ENCODE measurements around the gene CLEC4D.

CLEC4D gene

DNA sequence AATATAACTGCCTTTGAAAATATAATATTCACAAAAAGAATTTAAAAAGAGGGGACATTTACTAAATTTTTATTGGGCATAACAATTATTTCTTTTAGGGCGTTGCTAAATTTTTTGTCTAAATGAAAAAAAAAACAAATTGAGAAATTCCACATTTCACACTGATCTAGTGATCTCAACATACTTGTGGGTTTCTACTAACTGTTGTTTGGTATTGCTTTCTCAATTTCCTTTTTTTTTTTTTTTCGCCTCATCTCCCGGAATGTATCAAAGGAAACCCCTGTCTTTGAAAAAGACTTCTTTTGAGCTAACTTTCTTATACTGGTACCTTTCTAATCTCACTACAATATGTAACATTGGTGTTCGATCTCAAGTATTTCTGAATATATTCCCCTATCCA, at the start of gene CLEC4D:
Gene CLEC4D, plus strand, starts transcription at position 248 of the 400 bp plus-strand sequence. CDS start 230 bp downstream, outside the sequence.
- TF ChIP-seq GATA3 (IDR thresholded peaks at IDR 0.05; ENCODE audit: low read depth, low read length), result no peak
- TF ChIP-seq GATA2 (IDR thresholded peaks at IDR 0.05; ENCODE audit: low read depth, low read length), result no peak

- TF ChIP-seq GATA3 (IDR thresholded peaks at IDR 0.05; ENCODE audit: low read depth, low read length), result no peak
- TF ChIP-seq GATA2 (IDR thresholded peaks at IDR 0.05; ENCODE audit: low read depth, low read length), result no peak
These were observed 47.9 kb upstream of the CLEC4D start for GRCh38 chr12:8465301-8465996.

DNA sequence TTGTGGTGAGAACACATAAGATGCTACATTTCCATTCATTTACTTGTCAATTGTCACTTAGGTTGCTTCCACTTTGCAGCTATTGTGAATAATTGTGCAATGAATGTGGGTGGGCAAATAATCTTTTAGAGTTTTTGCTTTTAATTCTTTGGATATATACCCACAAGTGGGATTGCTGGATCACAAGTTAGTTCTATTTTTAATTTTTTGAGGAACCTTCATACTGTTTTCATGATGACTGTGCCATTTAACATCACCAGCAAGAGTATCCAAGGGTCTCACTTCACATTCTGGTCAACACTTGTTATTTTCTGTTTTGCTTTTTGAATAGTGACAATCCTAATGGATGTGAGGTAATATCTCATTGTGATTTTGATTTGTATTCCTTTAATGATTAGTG, 47.1 kb upstream of the CLEC4D start:
- no peak for TF ChIP-seq GATA3 (IDR thresholded peaks at IDR 0.05; ENCODE audit: low read depth, low read length)
- no peak for TF ChIP-seq GATA2 (IDR thresholded peaks at IDR 0.05; ENCODE audit: low read depth, low read length)

- TF ChIP-seq GATA2 (IDR thresholded peaks at IDR 0.05; ENCODE audit: low read depth, low read length) (no peak), GATA3 (IDR thresholded peaks at IDR 0.05; ENCODE audit: low read depth, low read length) (no peak)
These were observed 42.2 kb upstream of the CLEC4D start for GRCh38 chr12:8471090-8471489.

- TF ChIP-seq GATA3 (IDR thresholded peaks at IDR 0.05; ENCODE audit: low read depth, low read length) (no peak), GATA2 (IDR thresholded peaks at IDR 0.05; ENCODE audit: low read depth, low read length) (no peak)
These were observed 37.6 kb upstream of the CLEC4D start for GRCh38 chr12:8475508-8476203.

DNA sequence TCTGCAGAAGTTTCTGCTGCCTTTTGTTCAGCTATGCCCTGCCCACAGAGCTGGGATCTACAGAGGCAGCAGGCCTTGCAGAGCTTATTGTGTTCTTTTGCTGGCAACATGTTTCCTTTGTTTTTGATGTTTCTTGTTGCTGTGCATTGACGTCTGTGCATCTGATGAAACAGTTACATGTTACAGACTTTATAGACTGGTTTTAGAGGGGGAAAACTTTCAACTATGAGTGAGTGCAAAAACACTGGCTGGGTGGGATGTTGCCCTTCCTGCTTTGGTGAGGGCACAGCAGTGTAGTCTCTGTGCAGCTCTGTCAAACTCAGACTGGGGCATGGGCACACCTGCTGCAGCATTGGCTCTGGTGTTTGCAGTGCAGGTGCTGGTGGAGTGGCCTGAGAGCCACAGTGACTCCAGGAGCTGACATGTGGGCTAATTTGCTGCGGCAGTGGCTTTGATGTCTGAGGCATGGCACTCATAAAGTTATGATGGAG, 30.7 kb upstream of the CLEC4D start:
- no peak for TF ChIP-seq GATA2 (IDR thresholded peaks at IDR 0.05; ENCODE audit: low read depth, low read length)
- no peak for TF ChIP-seq GATA3 (IDR thresholded peaks at IDR 0.05; ENCODE audit: low read depth, low read length)

GRCh38 chr12:8483079-8483478, 30.2 kb upstream of the CLEC4D start:
- no peak for TF ChIP-seq GATA2 (IDR thresholded peaks at IDR 0.05; ENCODE audit: low read depth, low read length)
- no peak for TF ChIP-seq GATA3 (IDR thresholded peaks at IDR 0.05; ENCODE audit: low read depth, low read length)

GRCh38 chr12:8491646-8492530, 21.4 kb upstream of the CLEC4D start:
- no peak for TF ChIP-seq GATA3 (IDR thresholded peaks at IDR 0.05; ENCODE audit: low read depth, low read length)
- no peak for TF ChIP-seq GATA2 (IDR thresholded peaks at IDR 0.05; ENCODE audit: low read depth, low read length)

GRCh38 chr12:8493084-8493483, 20.2 kb upstream of the CLEC4D start:
- TF ChIP-seq GATA3 (IDR thresholded peaks at IDR 0.05; ENCODE audit: low read depth, low read length) (no peak), GATA2 (IDR thresholded peaks at IDR 0.05; ENCODE audit: low read depth, low read length) (no peak)

DNA sequence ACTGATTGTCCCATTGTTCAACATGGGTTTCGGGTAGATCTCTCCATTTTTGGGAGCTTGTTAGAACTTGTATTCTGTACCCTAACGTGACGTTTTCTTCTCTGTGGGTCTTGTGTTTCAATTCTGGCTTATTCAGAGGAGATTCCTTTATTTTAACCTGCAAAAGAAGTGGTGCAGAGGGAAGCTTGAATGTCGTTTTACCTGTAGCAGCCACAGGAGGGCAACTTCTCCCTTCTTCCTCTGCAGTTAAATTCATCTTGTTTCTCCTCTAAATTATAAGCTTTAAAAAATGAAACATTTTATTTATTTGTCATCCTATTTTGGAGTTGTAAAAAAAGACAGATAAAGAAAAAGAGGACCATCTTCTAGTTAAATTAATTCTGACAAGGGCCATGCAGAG, 13.7 kb upstream of the CLEC4D start:
- TF ChIP-seq GATA2 (IDR thresholded peaks at IDR 0.05; ENCODE audit: low read depth, low read length) (no peak), GATA3 (IDR thresholded peaks at IDR 0.05; ENCODE audit: low read depth, low read length) (no peak)

DNA sequence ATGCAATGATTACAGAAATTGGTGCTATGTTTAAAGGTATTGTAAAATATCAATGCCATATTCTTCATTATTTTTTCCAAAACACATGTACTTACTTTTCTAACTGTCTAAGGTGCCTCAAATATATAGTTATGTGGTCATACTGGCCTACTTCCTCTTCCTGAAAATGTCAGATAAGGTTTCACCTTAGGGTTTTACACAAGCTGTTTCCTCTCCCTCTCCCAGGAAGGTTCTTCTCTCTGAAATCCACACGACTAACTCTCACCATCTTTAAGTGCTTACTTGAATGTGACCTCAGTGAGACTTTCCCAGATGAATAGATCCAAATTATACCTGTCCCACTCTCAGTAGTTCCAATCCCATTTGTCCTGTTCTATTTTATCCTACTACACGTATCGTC, 11.6 kb upstream of the CLEC4D start:
- no peak for TF ChIP-seq GATA2 (IDR thresholded peaks at IDR 0.05; ENCODE audit: low read depth, low read length)
- TF ChIP-seq GATA3 (IDR thresholded peaks at IDR 0.05; ENCODE audit: low read depth, low read length), result no peak

- TF ChIP-seq GATA2 (IDR thresholded peaks at IDR 0.05; ENCODE audit: low read depth, low read length) (no peak), GATA3 (IDR thresholded peaks at IDR 0.05; ENCODE audit: low read depth, low read length) (no peak)
These were observed 9.0 kb upstream of the CLEC4D start for GRCh38 chr12:8504351-8504750.

DNA sequence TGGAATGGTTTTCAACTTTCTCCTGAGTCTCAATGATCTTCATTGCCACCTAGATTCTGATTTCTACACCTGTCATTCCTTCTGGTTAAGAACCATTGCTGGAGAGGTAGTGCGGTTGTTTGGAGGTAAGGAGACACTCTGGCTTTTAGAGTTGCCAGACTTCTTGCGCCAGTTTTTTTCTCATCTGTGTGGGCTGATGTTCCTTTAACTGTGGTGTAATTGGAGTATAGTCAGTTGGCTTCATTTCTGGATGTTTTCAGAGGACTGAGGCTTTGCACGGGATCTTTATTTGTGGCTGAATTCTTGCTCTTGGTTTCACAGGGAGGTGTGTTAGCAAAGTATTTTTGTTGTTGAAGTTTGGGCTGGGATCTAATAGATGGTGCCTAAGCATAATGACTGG, 5.7 kb upstream of the CLEC4D start:
- TF ChIP-seq GATA2 (IDR thresholded peaks at IDR 0.05; ENCODE audit: low read depth, low read length) (no peak), GATA3 (IDR thresholded peaks at IDR 0.05; ENCODE audit: low read depth, low read length) (no peak)

- TF ChIP-seq GATA3 (IDR thresholded peaks at IDR 0.05; ENCODE audit: low read depth, low read length), result no peak
- no peak for TF ChIP-seq GATA2 (IDR thresholded peaks at IDR 0.05; ENCODE audit: low read depth, low read length)
These were observed 5.1 kb upstream of the CLEC4D start for GRCh38 chr12:8508223-8508622.
